Kidney (tissue), 14 donors: ENCODE results near the gene NCLN. TPM values are rescaled to one million over a fixed set of nuclear protein-coding genes. Genes with fewer than 3 reads are reported as not detected.

Source experiments
- DNase-seq, 5 donors: peaks; one replicate each; pipeline ENCODE4 v3.0.0-alpha.2; 2013 to 2020
- FAIRE-seq: peaks from 2 replicates; lab custom pipeline; 2012; peaks lifted over from hg19 to GRCh38; lab: Jason Lieb, UNC
- H3K27ac ChIP-seq, 2 donors: one replicate each; pipeline ENCODE4 v1.7.0; 2013; ENCODE audit warnings: low read depth in 2 of 2, low read length in 2 of 2, inconsistent platforms in 1 of 2
- H3K27me3 ChIP-seq: one replicate; pipeline ENCODE4 v1.7.1; 2013; ENCODE audit warnings: low read length, inconsistent platforms; ENCODE audit not compliant: control insufficient read depth, insufficient read depth
- H3K36me3 ChIP-seq, 3 donors: one replicate each; pipeline versions ENCODE4 v1.7.0 to v1.7.1; 2013; ENCODE audit warnings: low read length in 3 of 3, control low read depth in 1 of 3, inconsistent platforms in 1 of 3; ENCODE audit not compliant: insufficient read depth in 3 of 3, control insufficient read depth in 2 of 3
- H3K4me1 ChIP-seq, 3 donors: one replicate each; pipeline versions ENCODE4 v1.7.0 to v1.7.1; 2013; ENCODE audit warnings: low read length in 3 of 3, inconsistent platforms in 1 of 3, low read depth in 1 of 3; ENCODE audit not compliant: control insufficient read depth in 2 of 3, insufficient read depth in 2 of 3
- H3K4me3 ChIP-seq, 3 donors: one replicate each; pipeline versions ENCODE4 v1.7.0 to v1.8.1; 2013; ENCODE audit warnings: low read length in 3 of 3, control low read depth in 1 of 3, inconsistent platforms in 1 of 3
- H3K9ac ChIP-seq, 3 donors: one replicate each; pipeline versions ENCODE4 v1.7.0 to v1.7.1; 2013; ENCODE audit warnings: low read length in 3 of 3, control low read depth in 1 of 3, inconsistent platforms in 1 of 3
- H3K9me3 ChIP-seq, 3 donors: one replicate each; pipeline versions ENCODE4 v1.7.0 to v1.7.1; 2013; ENCODE audit warnings: low read length in 3 of 3, control low read depth in 1 of 3, inconsistent platforms in 1 of 3; ENCODE audit not compliant: control insufficient read depth in 2 of 3, insufficient read depth in 1 of 3
- CTCF ChIP-seq: IDR thresholded peaks from 3 replicates; pipeline ENCODE4 v1.5.1; 2012; ENCODE audit warnings: mild to moderate bottlenecking, moderate library complexity, borderline replicate concordance; ENCODE audit not compliant: insufficient read depth; ENCODE audit errors: extremely low read depth
- intact Hi-C: fragments of 100-400 bp; cut with DNase I; formaldehyde crosslinking; loops from one replicate; pipeline ENCODE4 v1.11.1; 2022
- polyA plus RNA-seq: library from polyadenylated mRNA; stranded (reverse); fragments of 350-450 nt; fragmentation: Illumina TruSeq; extraction: RNeasy Lipid Tissue Mini Kit (QIAGEN cat#74804); gene quantifications from one replicate; pipeline ENCODE4 v1.2.3, GENCODE V29; 2014; ENCODE audit warnings: low read depth, low replicate concordance; ENCODE audit not compliant: insufficient read depth
- total RNA-seq: library from RNA; stranded (reverse); fragmentation: NEBNext Ultra II Directional; extraction: Animal tissue kit (Norgen Biotek cat#: 25700); gene quantifications from one replicate; pipeline ENCODE4 v1.2.1, GENCODE V29; 2021
- donor health status: control.
- donor health status: control.
- donor health status: control.
- donor health status: control.
- donor health status: control.
- donor health status: DM: yes; HTN: yes; CAD: no.
- donor health status: Normal renal cell carcinoma (clear cell type).

Gene NCLN
- total and polyA plus RNA-seq, 2 donors from 2014 or later: 43.3 to 63.2 TPM

GRCh38 chr19:3178973-3179738, 6.6 kb upstream of the NCLN start:
- intact Hi-C loops: no loop called here
- TF ChIP-seq CTCF: no peak
- Histone ChIP-seq H3K27me3 (no peaks in the 10 kb centered on the region), H3K9ac (no peak overlapping the region), H3K36me3 (no peaks in the 10 kb centered on the region), H3K9me3 (no peaks in the 10 kb centered on the region), H3K27ac (peak overlapping the region in 1 of 2 donors; percentile 37), H3K4me3 (no peak overlapping the region), H3K4me1 (no peaks in the 10 kb centered on the region)
- no peak for FAIRE-seq
- peak in 1 of 5 donors; percentile 76 for DNase-seq

GRCh38 chr19:3179739-3180293, 5.9 kb upstream of the NCLN start:
- H3K9ac ChIP-seq: no peak overlapping the region
- H3K9me3 ChIP-seq: no peaks in the 10 kb centered on the region
- H3K4me1 ChIP-seq: peaks cover 0 to 1% (median 0%) of the 10 kb centered on the region in 3 donors
- FAIRE-seq: no peak
- peak in 1 of 5 donors; percentile 72 for DNase-seq
- no peak for TF ChIP-seq CTCF
- H3K4me3 ChIP-seq: no peak overlapping the region
- intact Hi-C loops: no loop called here
- no peaks in the 10 kb centered on the region for H3K27me3 ChIP-seq
- no peaks in the 10 kb centered on the region for H3K36me3 ChIP-seq
- H3K27ac ChIP-seq: no peak overlapping the region

- Histone ChIP-seq H3K4me3 (no peak overlapping the region), H3K27me3 (no peaks in the 10 kb centered on the region), H3K9me3 (no peaks in the 10 kb centered on the region), H3K27ac (no peak overlapping the region), H3K36me3 (no peaks in the 10 kb centered on the region), H3K4me1 (peaks cover 0 to 13% (median 2%) of the 10 kb centered on the region in 3 donors), H3K9ac (peak overlapping the region in 1 of 3 donors; percentile 32)
- intact Hi-C loops: no loop called here
- no peak for TF ChIP-seq CTCF
- FAIRE-seq (no peak), DNase-seq (no peak)
These were observed 1.7 kb upstream of the NCLN start for GRCh38 chr19:3183721-3184641.
